Right hindlimb (tissue), 1 donor: ENCODE data around the gene TNFRSF1B.

Experiments
- DNase-seq: peaks from one replicate; pipeline ENCODE4 v3.0.0-alpha.2; 2018

Gene TNFRSF1B

GRCh38 chr1:12158357-12159092 lies 8.3 kb upstream of the TNFRSF1B start:
- DNase-seq = no peak

- no peak for DNase-seq
Observed at GRCh38 chr1:12159816-12160215, 7.0 kb upstream of the TNFRSF1B start.

- DNase-seq = no peak
Observed at GRCh38 chr1:12161324-12161661, 5.5 kb upstream of the TNFRSF1B start.

GRCh38 chr1:12161662-12162458 lies 4.9 kb upstream of the TNFRSF1B start:
- DNase-seq = peak; percentile 68

GRCh38 chr1:12162459-12163137 lies 4.2 kb upstream of the TNFRSF1B start:
- DNase-seq = no peak

GRCh38 chr1:12163210-12163609 lies 3.6 kb upstream of the TNFRSF1B start:
- DNase-seq = no peak

- DNase-seq = no peak
Observed at GRCh38 chr1:12164210-12164609, 2.6 kb upstream of the TNFRSF1B start.

GRCh38 chr1:12165342-12165741 lies 1.4 kb upstream of the TNFRSF1B start:
- no peak for DNase-seq

- DNase-seq = no peak
Observed at GRCh38 chr1:12167493-12168429, 970 bp downstream of the TNFRSF1B start.

- no peak for DNase-seq
Observed at GRCh38 chr1:12168451-12169160, 1.8 kb downstream of the TNFRSF1B start.

GRCh38 chr1:12169442-12170135 lies 2.8 kb downstream of the TNFRSF1B start:
- no peak for DNase-seq

- DNase-seq = no peak
Observed at GRCh38 chr1:12170263-12170671, 3.5 kb downstream of the TNFRSF1B start.

GRCh38 chr1:12171206-12172041 lies 4.6 kb downstream of the TNFRSF1B start:
- DNase-seq = no peak

- DNase-seq = no peak
Observed at GRCh38 chr1:12172042-12172851, 5.5 kb downstream of the TNFRSF1B start.

GRCh38 chr1:12173041-12173509 lies 6.3 kb downstream of the TNFRSF1B start:
- DNase-seq = no peak

- no peak for DNase-seq
Observed at GRCh38 chr1:12173631-12174121, 6.9 kb downstream of the TNFRSF1B start.

- DNase-seq = peak; percentile 69
Observed at GRCh38 chr1:12174924-12175810, 8.4 kb downstream of the TNFRSF1B start.
